Left ventricle myocardium inferior (tissue), 1 donor: Measurements from ENCODE around the gene RAET1L. TPM values are rescaled to one million over a fixed set of nuclear protein-coding genes. Genes with fewer than 3 reads are reported as not detected.
"Not testable (repeated sequence)": the region's sequence is repeated elsewhere in the genome, so short reads cannot be mapped to it uniquely, and the experiment has no call there.

Experiments
- DNase-seq: peaks from one replicate; pipeline ENCODE4 v3.0.0-alpha.2; 2020
- H3K27ac ChIP-seq: fragments of 200-600 bp; replicated peaks from 2 replicates; pipeline ENCODE4 v1.8.0; 2021
- H3K27me3 ChIP-seq: fragments of 200-600 bp; 2 replicates; pipeline ENCODE4 v1.8.0; 2021; ENCODE audit warnings: low read depth
- H3K36me3 ChIP-seq: fragments of 200-600 bp; 2 replicates; pipeline ENCODE4 v1.8.0; 2021
- H3K4me1 ChIP-seq: fragments of 200-600 bp; 2 replicates; pipeline ENCODE4 v1.8.0; 2021
- H3K4me3 ChIP-seq: fragments of 200-600 bp; 2 replicates; pipeline ENCODE4 v1.8.0; 2021; ENCODE audit warnings: mild to moderate bottlenecking, moderate library complexity
- H3K9me3 ChIP-seq: fragments of 200-600 bp; replicated peaks from 2 replicates; pipeline ENCODE4 v1.8.0; 2021
- intact Hi-C: fragments of 100-400 bp; cut with micrococcal nuclease; formaldehyde crosslinking; loops from one replicate; pipeline ENCODE4 v1.11.0; 2022
- total RNA-seq: library from RNA; stranded (reverse); fragmentation: NEBNext Ultra II Directional; extraction: Animal tissue kit (Norgen Biotek cat#: 25700); gene quantifications from one replicate; pipeline ENCODE4 v1.2.1, GENCODE V29; 2021
- TF ChIP-seq, protein P1 (sequence below): fragments of 200-600 bp; IDR thresholded peaks from 2 replicates; pipeline ENCODE4 v1.8.0; 2021; ENCODE audit warnings: antibody characterized with exemption, mild to moderate bottlenecking, borderline replicate concordance
- donor health status: DM: no; HTN: yes; CAD: no; lungs with severe emphysema.

RAET1L gene
- total RNA-seq, 1 donor from 2014 or later: not detected

GRCh38 chr6:149995235-149995750, 30.0 kb downstream of the RAET1L start:
- peaks cover 11% of the 10 kb centered on the region for H3K4me1 ChIP-seq
- H3K36me3 ChIP-seq: no peaks in the 10 kb centered on the region
- H3K9me3 ChIP-seq: no peaks in the 10 kb centered on the region
- intact Hi-C loops: no loop called here
- H3K27ac ChIP-seq: no peak overlapping the region
- H3K27me3 ChIP-seq: peaks cover 98% of the 10 kb centered on the region
- H3K4me3 ChIP-seq: no peak overlapping the region
- TF ChIP-seq, protein P1, sequence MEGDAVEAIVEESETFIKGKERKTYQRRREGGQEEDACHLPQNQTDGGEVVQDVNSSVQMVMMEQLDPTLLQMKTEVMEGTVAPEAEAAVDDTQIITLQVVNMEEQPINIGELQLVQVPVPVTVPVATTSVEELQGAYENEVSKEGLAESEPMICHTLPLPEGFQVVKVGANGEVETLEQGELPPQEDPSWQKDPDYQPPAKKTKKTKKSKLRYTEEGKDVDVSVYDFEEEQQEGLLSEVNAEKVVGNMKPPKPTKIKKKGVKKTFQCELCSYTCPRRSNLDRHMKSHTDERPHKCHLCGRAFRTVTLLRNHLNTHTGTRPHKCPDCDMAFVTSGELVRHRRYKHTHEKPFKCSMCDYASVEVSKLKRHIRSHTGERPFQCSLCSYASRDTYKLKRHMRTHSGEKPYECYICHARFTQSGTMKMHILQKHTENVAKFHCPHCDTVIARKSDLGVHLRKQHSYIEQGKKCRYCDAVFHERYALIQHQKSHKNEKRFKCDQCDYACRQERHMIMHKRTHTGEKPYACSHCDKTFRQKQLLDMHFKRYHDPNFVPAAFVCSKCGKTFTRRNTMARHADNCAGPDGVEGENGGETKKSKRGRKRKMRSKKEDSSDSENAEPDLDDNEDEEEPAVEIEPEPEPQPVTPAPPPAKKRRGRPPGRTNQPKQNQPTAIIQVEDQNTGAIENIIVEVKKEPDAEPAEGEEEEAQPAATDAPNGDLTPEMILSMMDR: no peak
- no peak for DNase-seq

DNA sequence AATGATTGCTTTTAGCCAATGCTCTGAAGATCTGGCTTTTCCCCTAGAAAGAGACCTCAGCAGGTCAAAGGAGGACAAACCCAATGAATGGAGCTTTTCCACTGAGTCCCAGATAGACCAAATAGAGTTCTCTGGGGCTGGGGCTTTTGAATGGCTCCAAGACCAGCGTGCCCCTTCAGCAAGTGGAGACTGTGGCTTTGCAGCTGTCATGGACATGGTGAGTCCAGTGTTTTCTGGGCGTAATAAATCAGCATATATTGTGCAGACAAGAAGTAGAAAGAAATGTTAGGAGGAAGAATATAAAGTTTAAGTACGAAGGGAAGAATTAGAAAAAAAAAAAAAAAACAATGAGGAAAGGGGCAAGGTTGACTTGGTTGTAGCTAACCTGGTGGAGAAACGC, 33.5 kb downstream of the RAET1L start:
- DNase-seq: no peak
- H3K9me3 ChIP-seq: peaks cover 22% of the 10 kb centered on the region
- H3K27me3 ChIP-seq: peaks cover 100% of the 10 kb centered on the region
- H3K4me1 ChIP-seq: peaks cover 19% of the 10 kb centered on the region
- intact Hi-C loops: no loop called here
- no peak overlapping the region for H3K4me3 ChIP-seq
- H3K36me3 ChIP-seq: no peaks in the 10 kb centered on the region
- TF ChIP-seq, protein P1: no peak
- H3K27ac ChIP-seq: no peak overlapping the region

DNA sequence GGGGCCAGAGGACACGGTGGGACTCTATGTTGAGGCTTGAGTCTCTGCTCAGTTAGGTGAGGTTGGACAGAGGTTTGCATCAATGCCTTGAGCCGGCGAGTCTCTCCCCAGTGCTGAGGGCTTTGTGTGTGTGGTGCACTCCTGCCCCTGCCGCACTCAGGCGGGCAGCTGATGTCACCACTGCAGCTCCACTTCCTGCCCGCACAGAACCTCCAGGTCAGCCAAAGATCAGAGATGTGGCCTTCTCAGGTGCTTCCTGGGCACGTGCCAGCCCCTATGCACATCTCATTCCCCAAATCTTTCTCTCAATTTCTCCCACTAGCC, 33.9 kb downstream of the RAET1L start:
- H3K36me3 ChIP-seq, H3K4me3 ChIP-seq, H3K27ac ChIP-seq, intact Hi-C loops, DNase-seq: not testable (repeated sequence)
- peaks cover 22% of the 10 kb centered on the region for H3K9me3 ChIP-seq
- peaks cover 19% of the 10 kb centered on the region for H3K4me1 ChIP-seq
- peaks cover 100% of the 10 kb centered on the region for H3K27me3 ChIP-seq

GRCh38 chr6:149990661-149991471, 34.5 kb downstream of the RAET1L start:
- TF ChIP-seq, protein P1: no peak
- no peak for DNase-seq

DNA sequence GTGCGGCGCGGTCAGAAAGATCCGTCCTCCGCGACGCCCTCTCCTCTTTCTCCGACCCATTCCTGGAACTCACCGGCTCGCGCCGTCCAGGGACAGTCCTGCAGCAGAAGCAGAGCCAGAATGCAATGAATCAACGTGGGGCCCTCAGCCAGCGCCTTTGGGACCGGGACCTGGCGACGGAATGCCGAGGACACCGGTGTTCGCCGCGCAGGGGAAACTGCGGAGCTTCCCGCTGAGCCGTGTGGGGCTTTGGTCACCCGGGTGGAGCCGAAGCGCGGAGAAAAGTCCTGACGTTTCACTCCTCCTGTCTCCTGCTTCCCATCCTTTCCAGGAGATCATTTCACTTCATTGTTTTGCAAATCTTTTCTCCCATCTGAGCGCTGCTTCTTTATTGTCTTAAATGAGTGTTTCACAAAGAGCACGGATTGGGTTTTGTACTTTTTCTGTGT, 35.1 kb downstream of the RAET1L start:
- H3K4me3 ChIP-seq: peak overlapping the region; percentile 51
- intact Hi-C loops: no loop called here
- no peak for DNase-seq
- TF ChIP-seq, protein P1: no peak
- no peak overlapping the region for H3K27ac ChIP-seq
- H3K36me3 ChIP-seq: no peaks in the 10 kb centered on the region
- peaks cover 100% of the 10 kb centered on the region for H3K27me3 ChIP-seq
- peaks cover 19% of the 10 kb centered on the region for H3K4me1 ChIP-seq
- peaks cover 22% of the 10 kb centered on the region for H3K9me3 ChIP-seq

More at GRCh38 chr6:149990661-149991471, 34.5 kb downstream of the RAET1L start:
- intact Hi-C loops: no loop called here
- Histone ChIP-seq H3K9me3 (peaks cover 22% of the 10 kb centered on the region), H3K27me3 (peaks cover 100% of the 10 kb centered on the region), H3K4me1 (peaks cover 19% of the 10 kb centered on the region), H3K36me3 (no peaks in the 10 kb centered on the region), H3K4me3 (peak overlapping the region; percentile 51), H3K27ac (no peak overlapping the region)
